SU-DHL-6 (cell line): ENCODE results near the gene ANO2.

Experiments used
- EZH2phosphoT487 ChIP-seq: fragments of 200-600 bp; sonication (generic), shearing (Covaris generic); conservative IDR thresholded peaks from 2 replicates; pipeline ENCODE4 v1.6.1; 2018; ENCODE audit warnings: mild to moderate bottlenecking, antibody characterized with exemption, low read length, moderate library complexity, mixed read lengths
- TF ChIP-seq, protein P1 (sequence below): fragments of 200-600 bp; sonication (generic); IDR thresholded peaks from one replicate; pipeline ENCODE4 v1.5.1; 2017; ENCODE audit warnings: antibody characterized with exemption, mild to moderate bottlenecking, low read length, moderate library complexity; ENCODE audit not compliant: insufficient read depth, poor library complexity, severe bottlenecking

DNA sequence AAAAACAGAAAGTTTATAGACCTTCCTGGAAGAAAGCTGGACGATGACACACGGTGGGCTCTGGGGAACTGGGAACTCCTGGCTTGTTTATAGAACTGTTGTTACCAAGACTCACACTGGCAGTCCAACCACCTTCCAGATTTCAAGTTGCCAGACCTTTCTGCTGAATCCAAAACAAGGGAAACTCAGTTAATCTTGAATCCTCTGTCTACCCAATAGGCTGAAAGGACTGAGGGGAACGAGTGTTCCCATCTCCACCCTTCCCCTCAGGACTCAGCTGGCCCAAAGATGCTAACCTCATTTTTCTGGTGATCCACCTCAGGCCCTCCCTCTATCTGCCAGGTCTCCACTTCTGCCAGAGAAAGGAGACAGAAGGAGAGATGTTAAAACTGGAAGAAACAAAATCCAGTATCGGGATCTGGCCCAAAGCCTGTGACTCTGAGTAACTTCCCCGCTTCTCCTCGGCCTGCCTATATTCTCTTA, 231.4 kb downstream of the ANO2 start:
- TF ChIP-seq, protein P1, sequence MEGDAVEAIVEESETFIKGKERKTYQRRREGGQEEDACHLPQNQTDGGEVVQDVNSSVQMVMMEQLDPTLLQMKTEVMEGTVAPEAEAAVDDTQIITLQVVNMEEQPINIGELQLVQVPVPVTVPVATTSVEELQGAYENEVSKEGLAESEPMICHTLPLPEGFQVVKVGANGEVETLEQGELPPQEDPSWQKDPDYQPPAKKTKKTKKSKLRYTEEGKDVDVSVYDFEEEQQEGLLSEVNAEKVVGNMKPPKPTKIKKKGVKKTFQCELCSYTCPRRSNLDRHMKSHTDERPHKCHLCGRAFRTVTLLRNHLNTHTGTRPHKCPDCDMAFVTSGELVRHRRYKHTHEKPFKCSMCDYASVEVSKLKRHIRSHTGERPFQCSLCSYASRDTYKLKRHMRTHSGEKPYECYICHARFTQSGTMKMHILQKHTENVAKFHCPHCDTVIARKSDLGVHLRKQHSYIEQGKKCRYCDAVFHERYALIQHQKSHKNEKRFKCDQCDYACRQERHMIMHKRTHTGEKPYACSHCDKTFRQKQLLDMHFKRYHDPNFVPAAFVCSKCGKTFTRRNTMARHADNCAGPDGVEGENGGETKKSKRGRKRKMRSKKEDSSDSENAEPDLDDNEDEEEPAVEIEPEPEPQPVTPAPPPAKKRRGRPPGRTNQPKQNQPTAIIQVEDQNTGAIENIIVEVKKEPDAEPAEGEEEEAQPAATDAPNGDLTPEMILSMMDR: no peak
- TF ChIP-seq EZH2phosphoT487: no peak
